HepG2 (cell line): ENCODE results near the gene TMC4. TPM values are rescaled to one million over a fixed set of nuclear protein-coding genes. Genes with fewer than 3 reads are reported as not detected.

Experiments
- ELF1 ChIP-seq: sonication (generic); formaldehyde crosslinking; IDR thresholded peaks from 2 replicates; pipeline ENCODE4 v1.4.0; 2020; ENCODE audit warnings: missing genetic modification reagents
- HNRNPUL1 ChIP-seq: fragments of 200-400 bp; formaldehyde crosslinking; IDR thresholded peaks from 2 replicates; pipeline ENCODE4 v1.6.1; 2017; ENCODE audit warnings: low read depth, mild to moderate bottlenecking, low read length, moderate library complexity
- KDM5B ChIP-seq: sonication (generic); formaldehyde crosslinking; IDR thresholded peaks from 2 replicates; pipeline ENCODE4 v1.4.0; 2020; ENCODE audit warnings: missing genetic modification reagents, mild to moderate bottlenecking, borderline replicate concordance
- MED8 ChIP-seq: sonication (generic); formaldehyde crosslinking; IDR thresholded peaks from 2 replicates; pipeline ENCODE4 v1.8.1; 2023; ENCODE audit warnings: mild to moderate bottlenecking, missing genetic modification reagents; ENCODE audit not compliant: insufficient replicate concordance
- MTF1 ChIP-seq: sonication (generic); formaldehyde crosslinking; IDR thresholded peaks from 2 replicates; pipeline ENCODE4 v1.5.0; 2020; ENCODE audit warnings: missing genetic modification reagents
- POLR2A ChIP-seq, 2 experiments: IDR thresholded peaks; 2 replicates each; pipeline ENCODE4 v1.6.1; 2011; ENCODE audit warnings: low read depth in 2 of 2, low read length in 2 of 2, mild to moderate bottlenecking in 1 of 2, moderate library complexity in 1 of 2; ENCODE audit not compliant: insufficient read depth in 1 of 2
- YY1 ChIP-seq: IDR thresholded peaks from 2 replicates; pipeline ENCODE4 v1.6.1; 2011; ENCODE audit warnings: low read length, low read depth, moderate library complexity, mild to moderate bottlenecking; ENCODE audit not compliant: insufficient read depth, insufficient replicate concordance
- ZNF20 ChIP-seq: sonication (generic); formaldehyde crosslinking; IDR thresholded peaks from 2 replicates; pipeline ENCODE4 v1.4.0; 2020; ENCODE audit warnings: mild to moderate bottlenecking, moderate library complexity, missing genetic modification reagents
- ZNF3 ChIP-seq: IDR thresholded peaks from 2 replicates; pipeline ENCODE4 v1.7.0; 2017; ENCODE audit warnings: inconsistent platforms
- ZNF589 ChIP-seq: sonication (generic); formaldehyde crosslinking; conservative IDR thresholded peaks from 2 replicates; pipeline ENCODE4 v1.8.0; 2022; ENCODE audit warnings: mild to moderate bottlenecking, moderate library complexity, missing genetic modification reagents
- ZNF773 ChIP-seq: sonication (generic); formaldehyde crosslinking; IDR thresholded peaks from 2 replicates; pipeline ENCODE4 v1.4.0; 2020; ENCODE audit warnings: missing genetic modification reagents, borderline replicate concordance
- ZSCAN9 ChIP-seq: IDR thresholded peaks from 2 replicates; pipeline ENCODE4 v1.6.1; 2016; ENCODE audit warnings: borderline replicate concordance
- polyA plus RNA-seq, 8 experiments: library from polyadenylated mRNA; depleted of rRNA in 3 of 8; stranded (reverse) in 7 of 8; unstranded in 1 of 8; fragments of >200 nt; fragmentation: Illumina TruSeq in 4 of 8; extraction: Trizol in 4 of 8; gene quantifications; 2 replicates each; pipeline versions ENCODE4 v1.2.1 to v1.2.3, GENCODE V29; 2011 to 2016; ENCODE audit warnings: low read depth in 4 of 8, missing spikeins in 1 of 8, mixed read lengths in 1 of 8; ENCODE audit not compliant: insufficient read depth in 1 of 8
- total RNA-seq, 5 experiments: library from RNA; depleted of rRNA; stranded (reverse); fragments of >200 nt; fragmentation: Illumina TruSeq; extraction: Trizol; gene quantifications; 2 replicates each; pipeline ENCODE4 v1.2.3, GENCODE V29; 2016; ENCODE audit warnings: low read depth in 1 of 5
- TF ChIP-seq, protein P1 (sequence below): sonication (generic); formaldehyde crosslinking; IDR thresholded peaks from 2 replicates; pipeline ENCODE4 v1.4.0; 2020; ENCODE audit warnings: missing genetic modification reagents, borderline replicate concordance
- TF ChIP-seq, protein P2 (sequence below): sonication (generic); formaldehyde crosslinking; IDR thresholded peaks from 2 replicates; pipeline ENCODE4 v1.5.0; 2020; ENCODE audit warnings: missing genetic modification reagents, mild to moderate bottlenecking, borderline replicate concordance
- TF ChIP-seq, protein P3 (sequence below): sonication (generic); formaldehyde crosslinking; IDR thresholded peaks from 2 replicates; pipeline ENCODE4 v1.4.0; 2020; ENCODE audit warnings: missing genetic modification reagents
- TF ChIP-seq, protein P4 (sequence below): sonication (generic); formaldehyde crosslinking; IDR thresholded peaks from 2 replicates; pipeline ENCODE4 v1.9.0; 2021; ENCODE audit warnings: missing genetic modification reagents, borderline replicate concordance
- TF ChIP-seq, protein P5 (sequence below): sonication (generic); formaldehyde crosslinking; IDR thresholded peaks from 2 replicates; pipeline ENCODE4 v1.4.0; 2020; ENCODE audit warnings: missing genetic modification reagents; ENCODE audit errors: not compliant biosample characterization
- TF ChIP-seq, protein P6 (sequence below): sonication (generic); formaldehyde crosslinking; IDR thresholded peaks from 2 replicates; pipeline ENCODE4 v1.5.1; 2020; ENCODE audit warnings: mild to moderate bottlenecking, missing genetic modification reagents, moderate library complexity

Gene TMC4
- total and polyA plus RNA-seq, 2 of the 13 experiments (the other 11 are each of a cell fraction or from before 2014, with no cell fraction given), result 0.13 to 0.24 TPM

DNA sequence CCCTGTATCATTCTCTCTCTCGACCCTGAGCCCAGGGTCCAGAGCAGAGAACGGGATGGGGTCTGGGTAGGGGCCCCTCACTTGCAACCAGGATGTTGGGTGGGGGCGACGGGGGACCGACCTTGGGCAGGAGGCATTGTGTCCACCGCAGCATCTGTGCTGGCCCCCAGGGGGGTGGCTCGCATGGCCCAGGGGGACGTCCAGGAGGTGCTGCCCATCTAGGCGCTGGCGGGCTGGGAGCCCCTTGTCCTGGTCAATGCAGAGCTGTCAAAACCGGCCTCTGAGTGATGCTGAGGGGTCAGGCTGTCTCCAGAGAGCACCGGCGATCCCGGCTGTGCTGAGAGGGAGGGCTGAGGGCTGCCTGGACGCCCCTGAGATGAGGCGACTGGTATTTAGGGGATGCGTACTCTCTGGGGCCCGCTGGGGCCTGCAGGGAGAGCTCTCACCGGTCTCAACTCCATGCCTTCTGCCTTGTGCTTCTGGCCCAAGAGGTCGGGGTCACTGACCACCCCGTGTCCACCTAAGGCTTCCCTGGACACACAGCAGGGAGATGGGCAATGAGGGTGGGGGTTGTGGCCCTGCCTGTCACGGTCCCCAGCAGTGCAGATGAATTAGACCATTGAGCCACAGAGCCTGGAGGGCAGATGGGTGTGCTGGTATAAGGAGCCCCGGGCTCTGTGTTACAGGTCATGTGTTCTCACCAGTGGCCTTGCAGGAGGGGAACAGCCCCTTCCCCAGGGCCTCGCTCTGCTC, 36.3 kb upstream of the TMC4 start (continued):
- TF ChIP-seq MED8 (CRISPR knock-in tag) (no peak), POLR2A (IDR thresholded peaks at IDR 0.05; ENCODE audit: insufficient read depth in 1 of 2, low read depth in 2 of 2, low read length in 2 of 2) (peak in 1 of 2 experiments; percentile 28; a peak in 1 of 4 replicates), ZNF589 (CRISPR knock-in tag) (peak; percentile 14; the same call in 1 of the 2 replicates), HNRNPUL1 (no peak), ZNF773 (CRISPR knock-in tag) (no peak), MTF1 (CRISPR knock-in tag) (no peak), KDM5B (CRISPR knock-in tag) (0 out of 2 replicates have a peak, but pooled peaks have one; percentile 39), YY1 (no peak), ELF1 (CRISPR knock-in tag) (no peak), ZNF3 (CRISPR knock-in tag) (no peak), ZSCAN9 (CRISPR knock-in tag) (no peak), ZNF20 (CRISPR knock-in tag) (no peak)
- TF ChIP-seq, protein P1, sequence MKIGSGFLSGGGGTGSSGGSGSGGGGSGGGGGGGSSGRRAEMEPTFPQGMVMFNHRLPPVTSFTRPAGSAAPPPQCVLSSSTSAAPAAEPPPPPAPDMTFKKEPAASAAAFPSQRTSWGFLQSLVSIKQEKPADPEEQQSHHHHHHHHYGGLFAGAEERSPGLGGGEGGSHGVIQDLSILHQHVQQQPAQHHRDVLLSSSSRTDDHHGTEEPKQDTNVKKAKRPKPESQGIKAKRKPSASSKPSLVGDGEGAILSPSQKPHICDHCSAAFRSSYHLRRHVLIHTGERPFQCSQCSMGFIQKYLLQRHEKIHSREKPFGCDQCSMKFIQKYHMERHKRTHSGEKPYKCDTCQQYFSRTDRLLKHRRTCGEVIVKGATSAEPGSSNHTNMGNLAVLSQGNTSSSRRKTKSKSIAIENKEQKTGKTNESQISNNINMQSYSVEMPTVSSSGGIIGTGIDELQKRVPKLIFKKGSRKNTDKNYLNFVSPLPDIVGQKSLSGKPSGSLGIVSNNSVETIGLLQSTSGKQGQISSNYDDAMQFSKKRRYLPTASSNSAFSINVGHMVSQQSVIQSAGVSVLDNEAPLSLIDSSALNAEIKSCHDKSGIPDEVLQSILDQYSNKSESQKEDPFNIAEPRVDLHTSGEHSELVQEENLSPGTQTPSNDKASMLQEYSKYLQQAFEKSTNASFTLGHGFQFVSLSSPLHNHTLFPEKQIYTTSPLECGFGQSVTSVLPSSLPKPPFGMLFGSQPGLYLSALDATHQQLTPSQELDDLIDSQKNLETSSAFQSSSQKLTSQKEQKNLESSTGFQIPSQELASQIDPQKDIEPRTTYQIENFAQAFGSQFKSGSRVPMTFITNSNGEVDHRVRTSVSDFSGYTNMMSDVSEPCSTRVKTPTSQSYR, result peak; percentile 35; the same call in 1 of the 2 replicates
- TF ChIP-seq, protein P2, sequence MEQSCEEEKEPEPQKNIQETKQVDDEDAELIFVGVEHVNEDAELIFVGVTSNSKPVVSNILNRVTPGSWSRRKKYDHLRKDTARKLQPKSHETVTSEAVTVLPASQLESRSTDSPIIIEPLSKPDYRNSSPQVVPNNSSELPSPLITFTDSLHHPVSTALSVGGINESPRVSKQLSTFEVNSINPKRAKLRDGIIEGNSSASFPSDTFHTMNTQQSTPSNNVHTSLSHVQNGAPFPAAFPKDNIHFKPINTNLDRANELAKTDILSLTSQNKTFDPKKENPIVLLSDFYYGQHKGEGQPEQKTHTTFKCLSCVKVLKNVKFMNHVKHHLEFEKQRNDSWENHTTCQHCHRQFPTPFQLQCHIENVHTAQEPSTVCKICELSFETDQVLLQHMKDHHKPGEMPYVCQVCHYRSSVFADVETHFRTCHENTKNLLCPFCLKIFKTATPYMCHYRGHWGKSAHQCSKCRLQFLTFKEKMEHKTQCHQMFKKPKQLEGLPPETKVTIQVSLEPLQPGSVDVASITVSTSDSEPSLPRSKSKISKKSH, result no peak
- TF ChIP-seq, protein P3, sequence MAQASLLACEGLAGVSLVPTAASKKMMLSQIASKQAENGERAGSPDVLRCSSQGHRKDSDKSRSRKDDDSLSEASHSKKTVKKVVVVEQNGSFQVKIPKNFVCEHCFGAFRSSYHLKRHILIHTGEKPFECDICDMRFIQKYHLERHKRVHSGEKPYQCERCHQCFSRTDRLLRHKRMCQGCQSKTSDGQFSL (CRISPR knock-in tag), result no peak
- TF ChIP-seq, protein P4, sequence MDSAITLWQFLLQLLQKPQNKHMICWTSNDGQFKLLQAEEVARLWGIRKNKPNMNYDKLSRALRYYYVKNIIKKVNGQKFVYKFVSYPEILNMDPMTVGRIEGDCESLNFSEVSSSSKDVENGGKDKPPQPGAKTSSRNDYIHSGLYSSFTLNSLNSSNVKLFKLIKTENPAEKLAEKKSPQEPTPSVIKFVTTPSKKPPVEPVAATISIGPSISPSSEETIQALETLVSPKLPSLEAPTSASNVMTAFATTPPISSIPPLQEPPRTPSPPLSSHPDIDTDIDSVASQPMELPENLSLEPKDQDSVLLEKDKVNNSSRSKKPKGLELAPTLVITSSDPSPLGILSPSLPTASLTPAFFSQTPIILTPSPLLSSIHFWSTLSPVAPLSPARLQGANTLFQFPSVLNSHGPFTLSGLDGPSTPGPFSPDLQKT (CRISPR knock-in tag), result no peak
- TF ChIP-seq, protein P5, sequence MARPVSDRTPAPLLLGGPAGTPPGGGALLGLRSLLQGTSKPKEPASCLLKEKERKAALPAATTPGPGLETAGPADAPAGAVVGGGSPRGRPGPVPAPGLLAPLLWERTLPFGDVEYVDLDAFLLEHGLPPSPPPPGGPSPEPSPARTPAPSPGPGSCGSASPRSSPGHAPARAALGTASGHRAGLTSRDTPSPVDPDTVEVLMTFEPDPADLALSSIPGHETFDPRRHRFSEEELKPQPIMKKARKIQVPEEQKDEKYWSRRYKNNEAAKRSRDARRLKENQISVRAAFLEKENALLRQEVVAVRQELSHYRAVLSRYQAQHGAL (CRISPR knock-in tag), result no peak
- TF ChIP-seq, protein P6, sequence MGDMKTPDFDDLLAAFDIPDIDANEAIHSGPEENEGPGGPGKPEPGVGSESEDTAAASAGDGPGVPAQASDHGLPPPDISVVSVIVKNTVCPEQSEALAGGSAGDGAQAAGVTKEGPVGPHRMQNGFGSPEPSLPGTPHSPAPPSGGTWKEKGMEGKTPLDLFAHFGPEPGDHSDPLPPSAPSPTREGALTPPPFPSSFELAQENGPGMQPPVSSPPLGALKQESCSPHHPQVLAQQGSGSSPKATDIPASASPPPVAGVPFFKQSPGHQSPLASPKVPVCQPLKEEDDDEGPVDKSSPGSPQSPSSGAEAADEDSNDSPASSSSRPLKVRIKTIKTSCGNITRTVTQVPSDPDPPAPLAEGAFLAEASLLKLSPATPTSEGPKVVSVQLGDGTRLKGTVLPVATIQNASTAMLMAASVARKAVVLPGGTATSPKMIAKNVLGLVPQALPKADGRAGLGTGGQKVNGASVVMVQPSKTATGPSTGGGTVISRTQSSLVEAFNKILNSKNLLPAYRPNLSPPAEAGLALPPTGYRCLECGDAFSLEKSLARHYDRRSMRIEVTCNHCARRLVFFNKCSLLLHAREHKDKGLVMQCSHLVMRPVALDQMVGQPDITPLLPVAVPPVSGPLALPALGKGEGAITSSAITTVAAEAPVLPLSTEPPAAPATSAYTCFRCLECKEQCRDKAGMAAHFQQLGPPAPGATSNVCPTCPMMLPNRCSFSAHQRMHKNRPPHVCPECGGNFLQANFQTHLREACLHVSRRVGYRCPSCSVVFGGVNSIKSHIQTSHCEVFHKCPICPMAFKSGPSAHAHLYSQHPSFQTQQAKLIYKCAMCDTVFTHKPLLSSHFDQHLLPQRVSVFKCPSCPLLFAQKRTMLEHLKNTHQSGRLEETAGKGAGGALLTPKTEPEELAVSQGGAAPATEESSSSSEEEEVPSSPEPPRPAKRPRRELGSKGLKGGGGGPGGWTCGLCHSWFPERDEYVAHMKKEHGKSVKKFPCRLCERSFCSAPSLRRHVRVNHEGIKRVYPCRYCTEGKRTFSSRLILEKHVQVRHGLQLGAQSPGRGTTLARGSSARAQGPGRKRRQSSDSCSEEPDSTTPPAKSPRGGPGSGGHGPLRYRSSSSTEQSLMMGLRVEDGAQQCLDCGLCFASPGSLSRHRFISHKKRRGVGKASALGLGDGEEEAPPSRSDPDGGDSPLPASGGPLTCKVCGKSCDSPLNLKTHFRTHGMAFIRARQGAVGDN (CRISPR knock-in tag), result peak; percentile 52
